OCI-LY7 (cell line): Measurements from ENCODE around the gene SNN. TPM values are rescaled to one million over a fixed set of nuclear protein-coding genes. Genes with fewer than 3 reads are reported as not detected.

ENCODE experiments used
- BruUV-seq: library from RNA; stranded (reverse); fragments of 400-500 nt; replicated peaks from 2 replicates; lab custom pipeline; 2021; lab: Mats Ljungman, UMichigan
- CTCF ChIA-PET: fragments of 300-600 bp; sonication (Branson Sonifier 250); formaldehyde crosslinking; loops from one replicate; lab custom pipeline; 2022; ENCODE audit warnings: antibody characterized with exemption; ENCODE audit not compliant: unreplicated experiment; lab: Charles Lee
- POLR2A ChIA-PET: fragments of 300-600 bp; sonication (Branson Sonifier 250); formaldehyde crosslinking; loops from one replicate; lab custom pipeline; 2022; ENCODE audit warnings: antibody characterized with exemption; lab: Charles Lee
- DNase-seq: peaks from one replicate; pipeline ENCODE4 v3.0.0-alpha.2; 2015; ENCODE audit warnings: low spot score
- H2AFZ ChIP-seq: fragments of 200-600 bp; sonication (generic), shearing (Covaris generic); 2 replicates; pipeline ENCODE4 v1.6.1; 2014; ENCODE audit warnings: mild to moderate bottlenecking, antibody characterized with exemption, low read length, moderate library complexity
- H3K27ac ChIP-seq: fragments of 200-600 bp; sonication (generic); 2 replicates; pipeline ENCODE4 v1.5.1; 2014; ENCODE audit warnings: mixed run types, low read depth, mild to moderate bottlenecking, moderate library complexity, low read length, inconsistent platforms; ENCODE audit not compliant: poor library complexity, severe bottlenecking
- H3K36me3 ChIP-seq: fragments of 200-600 bp; sonication (generic); 2 replicates; pipeline ENCODE4 v1.6.1; 2014; ENCODE audit warnings: mild to moderate bottlenecking, antibody characterized with exemption, low read length, moderate library complexity, mixed read lengths; ENCODE audit not compliant: insufficient read depth
- H3K4me1 ChIP-seq: fragments of 200-600 bp; sonication (generic); 2 replicates; pipeline ENCODE4 v1.5.1; 2014; ENCODE audit warnings: mild to moderate bottlenecking, low read length; ENCODE audit not compliant: insufficient read depth, poor library complexity, severe bottlenecking
- H3K4me2 ChIP-seq: fragments of 200-600 bp; sonication (generic); 2 replicates; pipeline ENCODE4 v1.6.1; 2014; ENCODE audit warnings: mild to moderate bottlenecking, low read length
- H3K4me3 ChIP-seq: fragments of 200-600 bp; sonication (generic); 2 replicates; pipeline ENCODE4 v1.5.1; 2014; ENCODE audit warnings: mild to moderate bottlenecking, low read depth, low read length; ENCODE audit not compliant: poor library complexity, severe bottlenecking
- H3K79me2 ChIP-seq: fragments of 200-600 bp; sonication (generic); 2 replicates; pipeline ENCODE4 v1.6.1; 2016; ENCODE audit warnings: low read depth, mild to moderate bottlenecking, low read length, moderate library complexity, mixed read lengths; ENCODE audit not compliant: insufficient read depth
- H3K9me2 ChIP-seq: fragments of 200-600 bp; sonication (generic); 2 replicates; pipeline ENCODE4 v1.6.1; 2016; ENCODE audit warnings: mild to moderate bottlenecking, low read length, mixed read lengths; ENCODE audit not compliant: insufficient read depth
- H3K9me3 ChIP-seq: fragments of 200-600 bp; sonication (generic); 2 replicates; pipeline ENCODE4 v1.6.1; 2014; ENCODE audit warnings: mild to moderate bottlenecking, mixed run types, low read length, mixed read lengths
- H4K20me1 ChIP-seq: fragments of 200-600 bp; sonication (generic); 2 replicates; pipeline ENCODE4 v1.6.1; 2014; ENCODE audit warnings: mild to moderate bottlenecking, antibody characterized with exemption, low read length, moderate library complexity, mixed read lengths; ENCODE audit not compliant: insufficient read depth
- CTCF ChIP-seq: fragments of 200-600 bp; sonication (generic); conservative IDR thresholded peaks from 2 replicates; pipeline ENCODE4 v1.5.1; 2014; ENCODE audit warnings: mild to moderate bottlenecking, antibody characterized with exemption, low read length, moderate library complexity, mixed read lengths
- EZH2phosphoT487 ChIP-seq: fragments of 200-600 bp; sonication (generic); IDR thresholded peaks from 2 replicates; pipeline ENCODE4 v1.6.1; 2018; ENCODE audit warnings: low read depth, borderline replicate concordance, mild to moderate bottlenecking, mixed run types, antibody characterized with exemption, low read length, moderate library complexity, mixed read lengths
- intact Hi-C: fragments of 100-400 bp; cut with micrococcal nuclease; formaldehyde crosslinking; loops from one replicate; pipeline ENCODE4 v1.10.0; 2022; ENCODE audit not compliant: unreplicated experiment
- total RNA-seq, 2 experiments: library from RNA; depleted of rRNA in 1 of 2; stranded (reverse); fragments of >200 nt in 1 of 2; shearing (Covaris generic) in 1 of 2; gene quantifications; 2 replicates each; pipeline ENCODE4 v1.2.3, GENCODE V29; 2014 to 2022

SNN gene
- total RNA-seq, 2 experiments from 2014 or later = 27.8 to 31.8 TPM

DNA sequence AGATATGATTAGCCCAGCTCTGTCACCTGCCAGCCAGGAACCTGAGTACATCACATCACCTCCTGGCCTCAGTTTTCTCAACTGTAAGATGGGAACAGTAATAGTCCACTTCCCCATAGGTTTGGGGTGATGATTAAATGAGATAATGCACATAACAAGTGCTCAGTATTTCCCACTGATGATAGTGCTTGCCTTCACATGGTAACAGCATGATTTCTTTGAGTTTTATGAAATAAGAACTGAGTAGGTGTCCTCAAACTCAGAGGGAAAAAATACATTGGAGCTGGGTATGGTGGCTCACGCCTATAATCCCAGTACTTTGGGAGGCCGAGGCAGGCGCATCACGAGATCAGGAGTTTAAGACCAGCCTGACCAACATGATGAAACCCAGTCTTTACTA lies 30.1 kb upstream of the SNN start:
- H3K9me3 ChIP-seq = no peaks in the 10 kb centered on the region
- H3K79me2 ChIP-seq = no peaks in the 10 kb centered on the region
- H4K20me1 ChIP-seq = no peaks in the 10 kb centered on the region
- H2AFZ ChIP-seq = no peak overlapping the region
- no peak for DNase-seq
- no TSS peak for BruUV-seq
- no peaks in the 10 kb centered on the region for H3K36me3 ChIP-seq
- peaks cover 43% of the 10 kb centered on the region for H3K4me1 ChIP-seq
- CTCF ChIA-PET = no interaction called here
- H3K4me3 ChIP-seq = no peak overlapping the region
- TF ChIP-seq CTCF (no peak), EZH2phosphoT487 (no peak)
- no peak overlapping the region for H3K4me2 ChIP-seq
- intact Hi-C loops = no loop called here
- H3K27ac ChIP-seq = no peak overlapping the region
- POLR2A ChIA-PET = interaction anchor here (1.0 kb wide), 1 partner anchor 9 kb away, joined by 6 read pairs; no protein-coding TSS in a partner anchor
- H3K9me2 ChIP-seq = no peaks in the 10 kb centered on the region

DNA sequence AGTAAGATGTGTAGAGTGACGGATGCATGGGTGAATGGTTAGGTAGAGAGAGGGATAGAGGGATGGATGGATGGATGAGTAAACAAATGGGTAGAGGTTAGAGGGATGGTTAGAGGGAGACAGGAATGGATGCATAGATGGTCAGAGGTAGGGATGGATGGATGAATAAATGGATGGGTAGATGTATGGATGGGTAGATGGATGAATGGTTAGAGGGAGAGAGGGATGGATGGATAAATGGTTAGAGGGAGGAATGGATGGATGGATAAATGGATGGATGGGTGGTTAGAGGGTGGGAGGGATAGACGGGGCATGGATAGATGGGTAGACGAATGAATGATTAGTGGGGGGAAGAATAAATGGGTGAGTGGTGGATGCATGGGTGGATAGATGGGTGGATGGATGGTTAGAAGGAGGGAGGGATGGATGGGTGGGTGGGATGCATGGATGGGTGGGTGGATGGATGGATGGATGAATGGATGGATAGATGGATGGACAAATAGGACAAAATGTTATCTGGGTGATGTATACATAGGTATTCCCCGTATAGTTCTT lies 29.2 kb upstream of the SNN start:
- TF ChIP-seq EZH2phosphoT487 (no peak), CTCF (no peak)
- Histone ChIP-seq H4K20me1 (no peaks in the 10 kb centered on the region), H3K4me2 (no peak overlapping the region), H2AFZ (no peak overlapping the region), H3K4me1 (peaks cover 39% of the 10 kb centered on the region), H3K9me3 (no peaks in the 10 kb centered on the region), H3K79me2 (no peaks in the 10 kb centered on the region), H3K9me2 (no peaks in the 10 kb centered on the region), H3K36me3 (no peaks in the 10 kb centered on the region), H3K27ac (no peak overlapping the region), H3K4me3 (no peak overlapping the region)
- no peak for DNase-seq
- ChIA-PET CTCF (no interaction called here), POLR2A (interaction anchor here (0.5 to 1.0 kb wide), 3 partner anchors 10 to 189 kb away, joined by 3 to 8 read pairs (median 6); no protein-coding TSS in a partner anchor)
- BruUV-seq = no TSS peak
- intact Hi-C loops = no loop called here
